Measurements from ENCODE around the gene BECN2. TPM values are rescaled to one million over a fixed set of nuclear protein-coding genes. Genes with fewer than 3 reads are reported as not detected.

The BECN2 gene
- total RNA-seq, 4 donors from 2014 or later: not detected

DNA sequence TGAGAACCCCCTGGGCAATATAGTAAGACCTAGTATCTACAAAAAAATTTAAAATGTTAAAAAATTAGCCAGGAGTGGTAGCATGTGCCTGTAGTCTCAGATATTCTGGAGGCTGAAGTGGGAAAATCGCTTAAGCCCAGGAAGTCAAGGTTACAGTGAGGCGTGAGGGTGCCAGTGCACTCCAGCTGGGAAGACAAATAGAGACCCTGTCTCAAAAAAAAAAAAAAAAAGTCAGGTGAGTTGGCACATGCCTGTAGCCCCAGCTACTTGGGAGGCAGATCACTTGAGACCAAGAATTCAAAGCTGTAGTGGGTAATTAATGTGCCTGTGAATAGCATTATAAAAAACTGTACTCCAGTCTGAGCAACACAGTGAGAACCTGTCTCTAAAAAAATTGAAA lies 4.6 kb downstream of the BECN2 start:
- H3K4me3 ChIP-seq: no peak overlapping the region
- intact Hi-C loops (cut with DNase I): no loop called here
- no peaks in the 10 kb centered on the region for H3K4me1 ChIP-seq
- no peaks in the 10 kb centered on the region for H3K9me3 ChIP-seq
- no peak for TF ChIP-seq POLR2A (IDR thresholded peaks at IDR 0.05)
- no peak for TF ChIP-seq CTCF (IDR thresholded peaks at IDR 0.05)
- 83 to 88% methylated on average over 2 of the region's 2 CpGs for WGBS, 2 donors
- no peaks in the 10 kb centered on the region for H3K36me3 ChIP-seq
- H3K27me3 ChIP-seq: no peaks in the 10 kb centered on the region
- DNase-seq: no peak
- H3K27ac ChIP-seq: no peak overlapping the region

DNA sequence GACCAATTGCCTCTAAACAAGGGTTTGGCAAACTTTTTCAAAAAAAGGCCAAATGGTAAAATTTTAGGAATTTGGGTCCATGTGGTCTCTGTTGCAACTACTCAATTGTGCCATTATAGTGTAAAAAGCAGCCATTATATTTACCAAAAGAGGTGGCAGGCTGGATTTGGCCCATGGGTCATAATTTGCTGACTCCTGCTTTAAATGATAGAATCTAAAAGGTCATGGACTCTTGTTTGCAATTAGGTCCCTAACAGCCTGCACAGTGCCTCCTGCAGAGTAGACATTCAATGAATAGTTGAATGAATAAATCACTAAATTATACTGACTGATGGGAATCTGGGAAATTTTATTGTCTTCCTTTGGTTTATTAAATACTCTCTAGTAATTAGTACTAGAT lies 6.2 kb downstream of the BECN2 start:
- no peak for TF ChIP-seq CTCF (IDR thresholded peaks at IDR 0.05)
- Histone ChIP-seq H3K4me1 (no peaks in the 10 kb centered on the region), H3K4me3 (no peak overlapping the region), H3K27ac (no peak overlapping the region), H3K27me3 (no peaks in the 10 kb centered on the region), H3K36me3 (no peaks in the 10 kb centered on the region), H3K9me3 (no peaks in the 10 kb centered on the region)
- intact Hi-C loops (cut with DNase I): no loop called here
- no peak for DNase-seq

- TF ChIP-seq CTCF (IDR thresholded peaks at IDR 0.05) (no peak), POLR2A (IDR thresholded peaks at IDR 0.05) (no peak)
- intact Hi-C loops (cut with DNase I): no loop called here
- H3K9me3 ChIP-seq: no peaks in the 10 kb centered on the region
- H3K4me1 ChIP-seq: no peaks in the 10 kb centered on the region
- 65 to 72% methylated on average over 8 of the region's 8 CpGs for WGBS, 2 donors
- no peak for DNase-seq
- no peaks in the 10 kb centered on the region for H3K36me3 ChIP-seq
- no peaks in the 10 kb centered on the region for H3K27me3 ChIP-seq
- H3K27ac ChIP-seq: no peak overlapping the region
- no peak overlapping the region for H3K4me3 ChIP-seq
Measured at GRCh38 chr1:241964550-241965282, 7.1 kb downstream of the BECN2 start.

GRCh38 chr1:241968611-241969010 lies 11.0 kb downstream of the BECN2 start:
- WGBS, 2 donors: 52 to 60% methylated on average over 4 of the region's 4 CpGs
- no peak overlapping the region for H3K27ac ChIP-seq
- H3K36me3 ChIP-seq: no peaks in the 10 kb centered on the region
- H3K4me1 ChIP-seq: no peaks in the 10 kb centered on the region
- DNase-seq: no peak
- no peak overlapping the region for H3K4me3 ChIP-seq
- H3K9me3 ChIP-seq: no peaks in the 10 kb centered on the region
- no peaks in the 10 kb centered on the region for H3K27me3 ChIP-seq
- no peak for TF ChIP-seq CTCF (IDR thresholded peaks at IDR 0.05)
- TF ChIP-seq POLR2A (IDR thresholded peaks at IDR 0.05): no peak
- intact Hi-C loops (cut with DNase I): no loop called here

DNA sequence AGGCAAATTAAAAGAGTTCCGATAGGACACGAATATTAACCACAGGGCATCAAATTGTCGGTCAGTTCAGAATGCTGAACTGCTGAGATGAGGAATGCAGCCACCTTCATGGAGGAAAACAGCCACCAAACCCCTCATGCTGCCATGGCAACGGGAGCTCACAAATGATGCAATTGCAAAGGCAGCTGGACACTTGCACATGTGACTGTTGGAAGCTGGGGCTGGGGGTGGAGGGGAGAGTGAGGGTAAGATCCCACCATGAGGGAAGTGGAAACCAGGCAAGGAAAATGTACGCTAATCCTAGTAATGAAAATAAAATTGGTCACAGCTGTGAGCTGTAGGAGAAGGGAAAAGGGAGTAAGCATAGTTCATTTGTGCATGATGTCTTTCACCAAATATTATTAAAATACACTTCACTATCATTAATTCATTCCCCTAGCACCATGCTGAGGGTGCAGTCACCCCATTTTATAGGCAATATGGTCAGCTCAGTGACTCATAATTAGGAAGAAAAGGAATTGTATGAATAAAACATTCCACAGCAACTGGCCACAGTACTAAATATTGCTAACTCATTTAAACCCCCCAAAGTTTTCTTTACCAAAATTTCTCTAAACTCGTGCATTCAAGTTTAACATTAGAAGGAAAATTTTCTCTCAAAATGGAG lies 15.3 kb downstream of the BECN2 start:
- no peak overlapping the region for H3K27ac ChIP-seq
- no peak for DNase-seq
- TF ChIP-seq POLR2A (IDR thresholded peaks at IDR 0.05): no peak
- no peaks in the 10 kb centered on the region for H3K4me1 ChIP-seq
- no peak overlapping the region for H3K4me3 ChIP-seq
- H3K9me3 ChIP-seq: no peaks in the 10 kb centered on the region
- intact Hi-C loops (cut with DNase I): no loop called here
- no peaks in the 10 kb centered on the region for H3K27me3 ChIP-seq
- WGBS, 2 donors: 57% methylated on average over 6 of the region's 6 CpGs
- H3K36me3 ChIP-seq: no peaks in the 10 kb centered on the region

Measured in esophagus squamous epithelium (tissue), 5 donors.